ENCODE results near the gene ZYG11B.

- no peak for TF ChIP-seq CTCF (IDR thresholded peaks at IDR 0.05)
- TF ChIP-seq POLR2A (IDR thresholded peaks at IDR 0.05) = no peak
These were observed at the start of gene ZYG11B for GRCh38 chr1:52726265-52727113.

All from breast epithelium (tissue), 3 donors.